Ascending aorta (tissue), 2 donors: Measurements from ENCODE around the gene KANK4. TPM values are rescaled to one million over a fixed set of nuclear protein-coding genes. Genes with fewer than 3 reads are reported as not detected.

Experiments used
- DNase-seq, 2 donors: peaks; one replicate each; pipeline ENCODE4 v3.0.0-alpha.2; 2019; ENCODE audit warnings: low spot score in 2 of 2
- H3K27ac ChIP-seq, 2 donors: fragments of 200-600 bp; sonication (generic); one replicate each; pipeline ENCODE4 v1.5.1; 2016 to 2017; ENCODE audit warnings: mild to moderate bottlenecking in 1 of 2
- H3K27me3 ChIP-seq: fragments of 200-600 bp; sonication (generic); one replicate; pipeline ENCODE4 v1.5.1; 2017
- H3K36me3 ChIP-seq, 2 donors: fragments of 200-600 bp; sonication (generic); one replicate each; pipeline ENCODE4 v1.5.1; 2016
- H3K4me1 ChIP-seq, 2 donors: fragments of 200-600 bp; sonication (generic); one replicate each; pipeline ENCODE4 v1.5.1; 2016 to 2017; ENCODE audit warnings: mild to moderate bottlenecking in 1 of 2
- H3K4me3 ChIP-seq, 2 donors: fragments of 200-600 bp; sonication (generic); one replicate each; pipeline ENCODE4 v1.5.1; 2016 to 2017; ENCODE audit warnings: mild to moderate bottlenecking in 1 of 2
- H3K9me3 ChIP-seq, 2 donors: fragments of 200-600 bp; sonication (generic); one replicate each; pipeline ENCODE4 v1.5.1; 2016
- CTCF ChIP-seq, 3 experiments: fragments of 200-600 bp in 2 of 3; fragments of 450-650 bp in 1 of 3; sonication (generic) in 2 of 3; IDR thresholded peaks; one replicate each; pipeline ENCODE4 v1.5.1; 2016 to 2019; ENCODE audit warnings: antibody characterized with exemption in 3 of 3, mild to moderate bottlenecking in 1 of 3, moderate library complexity in 1 of 3
- intact Hi-C: fragments of 100-400 bp; cut with DNase I; formaldehyde crosslinking; loops from one replicate; pipeline ENCODE4 v1.15.1; 2023
- total RNA-seq: library from RNA; depleted of rRNA; stranded (reverse); fragments of >200 nt; gene quantifications from one replicate; pipeline ENCODE4 v1.1.0, GENCODE V29; 2016

The KANK4 gene
- total RNA-seq, 1 donor from 2014 or later: not detected

DNA sequence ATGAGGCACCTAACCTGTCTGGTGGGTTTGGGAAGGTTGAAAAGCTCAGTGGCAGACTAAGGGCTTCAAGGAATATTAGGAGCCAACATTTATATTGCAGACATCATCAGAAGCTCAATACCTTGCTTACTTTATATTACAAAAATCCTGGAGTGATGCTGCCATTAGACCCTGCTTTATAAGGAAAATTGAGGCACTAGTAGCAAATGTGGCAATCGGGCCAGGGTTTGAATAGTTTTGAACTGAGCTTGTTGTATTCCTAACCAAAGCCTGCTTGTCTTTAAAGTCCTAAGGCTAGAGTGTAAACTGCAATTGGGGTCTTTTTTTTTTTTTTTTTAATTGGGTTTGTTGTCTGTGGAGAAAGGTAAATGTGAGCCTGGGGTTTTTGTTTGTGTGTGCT lies 110.3 kb downstream of the KANK4 start:
- Histone ChIP-seq H3K9me3 (peaks cover 0 to 8% of the 10 kb centered on the region in 2 donors), H3K4me3 (no peak overlapping the region), H3K27ac (no peak overlapping the region), H3K36me3 (no peaks in the 10 kb centered on the region), H3K4me1 (no peaks in the 10 kb centered on the region), H3K27me3 (no peaks in the 10 kb centered on the region)
- no peak for TF ChIP-seq CTCF (IDR thresholded peaks at IDR 0.05)
- intact Hi-C loops: no loop called here
- no peak for DNase-seq

DNA sequence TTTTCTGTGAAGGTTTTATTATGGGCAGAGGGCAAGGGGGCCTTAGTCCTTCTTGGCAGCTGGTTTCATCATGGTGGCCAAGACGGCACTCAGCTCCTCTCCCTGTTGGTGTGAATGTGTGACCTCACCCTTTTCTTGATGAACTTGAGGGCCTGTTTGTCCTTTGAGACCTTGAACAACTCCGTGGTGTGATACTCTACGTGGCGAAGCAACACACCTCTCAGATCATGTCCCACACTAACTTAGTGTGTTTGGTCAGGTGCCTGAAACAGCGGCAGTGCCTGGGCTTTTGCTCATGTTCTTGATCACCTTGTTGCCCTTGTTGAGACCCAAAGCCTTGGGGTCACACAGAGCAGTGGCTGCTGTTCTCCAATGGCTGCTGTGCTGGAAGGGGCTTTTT lies 111.1 kb downstream of the KANK4 start:
- H3K27ac ChIP-seq: no peak overlapping the region
- no peak overlapping the region for H3K4me3 ChIP-seq
- no peaks in the 10 kb centered on the region for H3K36me3 ChIP-seq
- no peak for DNase-seq
- H3K27me3 ChIP-seq: no peaks in the 10 kb centered on the region
- H3K9me3 ChIP-seq: peaks cover 0 to 8% of the 10 kb centered on the region in 2 donors
- intact Hi-C loops: no loop called here
- no peaks in the 10 kb centered on the region for H3K4me1 ChIP-seq
- TF ChIP-seq CTCF (IDR thresholded peaks at IDR 0.05): no peak

DNA sequence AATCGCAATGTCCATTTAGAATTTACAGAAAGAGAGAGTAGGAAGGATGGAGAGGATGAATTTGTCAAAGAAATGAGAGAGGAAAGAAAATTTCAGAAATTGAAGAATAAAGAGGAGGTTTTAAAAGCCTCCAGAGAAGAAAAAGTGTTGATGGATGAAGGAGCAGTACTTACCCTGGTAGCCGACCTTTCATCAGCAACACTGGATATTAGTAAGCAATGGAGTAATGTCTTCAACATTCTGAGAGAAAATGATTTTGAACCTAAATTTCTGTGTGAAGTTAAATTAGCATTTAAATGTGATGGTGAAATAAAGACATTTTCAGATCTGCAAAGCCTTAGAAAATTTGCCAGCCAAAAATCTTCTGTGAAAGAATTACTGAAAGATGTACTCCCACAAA lies 112.0 kb downstream of the KANK4 start:
- Histone ChIP-seq H3K9me3 (peaks cover 0 to 8% of the 10 kb centered on the region in 2 donors), H3K27ac (no peak overlapping the region), H3K27me3 (no peaks in the 10 kb centered on the region), H3K4me1 (no peaks in the 10 kb centered on the region), H3K4me3 (no peak overlapping the region), H3K36me3 (no peaks in the 10 kb centered on the region)
- no peak for DNase-seq
- no peak for TF ChIP-seq CTCF (IDR thresholded peaks at IDR 0.05)
- intact Hi-C loops: no loop called here

GRCh38 chr1:62198781-62199125 lies 120.5 kb downstream of the KANK4 start:
- Histone ChIP-seq H3K4me3 (no peak overlapping the region), H3K4me1 (no peaks in the 10 kb centered on the region), H3K9me3 (no peaks in the 10 kb centered on the region), H3K27me3 (no peaks in the 10 kb centered on the region), H3K36me3 (no peaks in the 10 kb centered on the region), H3K27ac (no peak overlapping the region)
- intact Hi-C loops: no loop called here
- no peak for TF ChIP-seq CTCF (IDR thresholded peaks at IDR 0.05)
- no peak for DNase-seq

DNA sequence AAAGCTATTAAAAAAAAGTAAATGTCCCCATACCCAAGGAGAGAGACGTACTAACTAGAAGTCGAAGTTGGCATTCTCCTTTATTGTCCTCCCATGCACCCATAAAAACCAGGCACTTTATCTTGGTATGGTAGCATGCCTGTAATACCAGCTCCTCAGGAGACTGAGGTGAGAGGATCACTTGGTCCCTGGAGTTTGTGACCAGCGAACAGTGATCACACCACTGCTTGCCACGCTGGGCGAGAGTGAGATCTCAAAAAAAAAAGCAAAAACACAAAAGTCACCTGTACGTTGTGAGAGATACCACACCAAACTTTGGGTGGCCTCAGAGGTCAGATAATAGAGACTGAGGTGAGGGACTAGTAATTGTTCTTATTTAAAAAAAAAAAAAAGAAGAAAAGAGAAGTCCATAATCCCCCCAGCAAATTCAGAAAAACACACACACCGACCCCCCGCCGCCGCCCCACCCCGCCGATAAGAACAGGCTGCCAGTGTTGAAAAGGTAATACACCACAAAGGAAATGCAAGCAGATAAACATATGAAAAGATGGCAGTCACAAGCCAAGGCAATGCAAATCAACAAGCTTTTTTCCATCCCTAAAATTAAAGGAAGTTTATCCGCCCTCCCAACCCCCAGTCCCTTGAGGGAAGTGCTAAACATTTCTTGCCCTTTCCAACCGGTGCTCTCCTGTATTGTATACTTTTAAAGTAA lies 121.0 kb downstream of the KANK4 start:
- Histone ChIP-seq H3K27me3 (no peaks in the 10 kb centered on the region), H3K27ac (no peak overlapping the region), H3K4me3 (no peak overlapping the region), H3K36me3 (no peaks in the 10 kb centered on the region), H3K4me1 (no peaks in the 10 kb centered on the region), H3K9me3 (no peaks in the 10 kb centered on the region)
- intact Hi-C loops: no loop called here
- no peak for DNase-seq
- no peak for TF ChIP-seq CTCF (IDR thresholded peaks at IDR 0.05)
